GM10248 (cell line): ENCODE data around the gene MYL10.

Experiments
- CTCF ChIA-PET: fragments of 300-600 bp; sonication (Branson Sonifier 250); formaldehyde crosslinking; extraction: SDS; loops from one replicate; lab custom pipeline; 2021; ENCODE audit warnings: antibody characterized with exemption; lab: Yijun Ruan, JAX
- POLR2A ChIA-PET: fragments of 350-650 bp; sonication (Branson Sonifier 250); formaldehyde crosslinking; extraction: SDS; loops from one replicate; lab custom pipeline; 2020; ENCODE audit warnings: antibody characterized with exemption; lab: Yijun Ruan, JAX
- DNase-seq: peaks from one replicate; pipeline ENCODE4 v3.0.0; 2012; ENCODE audit errors: extremely low spot score
- TF ChIP-seq, protein P1 (sequence below): IDR thresholded peaks from 2 replicates; pipeline ENCODE4 v1.5.1; 2012; ENCODE audit warnings: mild to moderate bottlenecking, low read depth; ENCODE audit errors: extremely low read depth, missing control alignments, control extremely low read depth

Gene MYL10

DNA sequence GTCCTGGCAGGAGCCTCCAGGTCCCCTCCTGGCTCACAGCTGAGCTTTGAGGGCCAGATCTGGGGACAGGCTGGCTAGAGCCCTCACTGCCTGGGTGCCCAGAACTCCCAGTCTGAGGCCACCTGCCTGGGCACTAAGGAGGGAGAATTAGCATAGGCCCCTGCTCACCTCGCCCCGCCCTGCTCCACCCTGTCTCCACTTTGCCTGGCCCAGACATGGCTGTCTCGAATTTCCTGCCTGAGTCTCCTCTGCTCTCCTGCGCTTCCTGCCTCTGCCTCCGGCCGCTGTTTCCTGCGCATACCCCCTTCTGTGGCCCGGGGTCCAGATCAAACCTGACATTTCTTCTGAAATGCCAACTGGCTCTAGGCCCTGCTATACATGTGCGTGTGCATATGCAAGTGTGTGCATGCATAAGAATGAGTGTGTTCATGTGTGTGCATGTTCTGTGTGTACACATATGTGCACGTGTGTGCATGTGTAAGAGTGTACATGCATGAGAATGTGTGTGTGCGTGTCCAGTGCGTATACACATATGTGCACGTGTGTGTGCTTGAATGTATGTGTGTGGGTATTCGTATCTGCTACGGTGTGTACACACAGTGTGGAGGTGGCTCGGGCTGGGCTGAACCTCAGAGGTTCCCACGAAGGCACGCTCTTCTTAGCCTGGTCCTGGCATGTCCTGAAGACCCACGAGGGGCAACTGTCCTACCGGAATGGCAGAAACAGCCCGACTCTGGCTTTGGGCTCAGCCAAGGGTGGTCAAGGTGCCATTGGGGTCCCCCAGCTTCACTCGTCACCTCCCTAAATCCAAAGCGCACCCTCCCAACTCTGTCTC is 64.9 kb downstream of the MYL10 start:
- TF ChIP-seq, protein P1, sequence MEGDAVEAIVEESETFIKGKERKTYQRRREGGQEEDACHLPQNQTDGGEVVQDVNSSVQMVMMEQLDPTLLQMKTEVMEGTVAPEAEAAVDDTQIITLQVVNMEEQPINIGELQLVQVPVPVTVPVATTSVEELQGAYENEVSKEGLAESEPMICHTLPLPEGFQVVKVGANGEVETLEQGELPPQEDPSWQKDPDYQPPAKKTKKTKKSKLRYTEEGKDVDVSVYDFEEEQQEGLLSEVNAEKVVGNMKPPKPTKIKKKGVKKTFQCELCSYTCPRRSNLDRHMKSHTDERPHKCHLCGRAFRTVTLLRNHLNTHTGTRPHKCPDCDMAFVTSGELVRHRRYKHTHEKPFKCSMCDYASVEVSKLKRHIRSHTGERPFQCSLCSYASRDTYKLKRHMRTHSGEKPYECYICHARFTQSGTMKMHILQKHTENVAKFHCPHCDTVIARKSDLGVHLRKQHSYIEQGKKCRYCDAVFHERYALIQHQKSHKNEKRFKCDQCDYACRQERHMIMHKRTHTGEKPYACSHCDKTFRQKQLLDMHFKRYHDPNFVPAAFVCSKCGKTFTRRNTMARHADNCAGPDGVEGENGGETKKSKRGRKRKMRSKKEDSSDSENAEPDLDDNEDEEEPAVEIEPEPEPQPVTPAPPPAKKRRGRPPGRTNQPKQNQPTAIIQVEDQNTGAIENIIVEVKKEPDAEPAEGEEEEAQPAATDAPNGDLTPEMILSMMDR: no peak
- ChIA-PET CTCF (interaction anchor here (0.7 kb wide), 1 partner anchor 11 kb away, joined by 3 read pairs; no protein-coding TSS in a partner anchor), POLR2A (no interaction called here)
- DNase-seq: peak; percentile 9
